Activated B cell treated with CpG ODN at 0.5 μM for 24 hours (primary cell): ENCODE data around the gene LGR6. TPM values are rescaled to one million over a fixed set of nuclear protein-coding genes. Genes with fewer than 3 reads are reported as not detected.

Experiments
- ATAC-seq: fragments of 200-7000 bp; cut with Tn5 transposase; one replicate; pipeline ENCODE4 v1.10.0; 2021; ENCODE audit warnings: low read depth, mild to moderate bottlenecking, moderate library complexity
- CTCF ChIA-PET: fragments of 350-600 bp; sonication (Branson Sonifier 250); formaldehyde crosslinking; loops from one replicate; lab custom pipeline; 2021; ENCODE audit warnings: antibody characterized with exemption; lab: Charles Lee
- POLR2A ChIA-PET: fragments of 350-600 bp; sonication (Branson Sonifier 250); formaldehyde crosslinking; loops from one replicate; lab custom pipeline; 2021; ENCODE audit warnings: antibody characterized with exemption; lab: Charles Lee
- DNase-seq: peaks from one replicate; pipeline ENCODE4 v3.0.0; 2022
- H3K27ac Mint-ChIP-seq: one replicate; pipeline ENCODE4 v1.8.0; 2020; ENCODE audit warnings: mixed read lengths
- H3K27me3 Mint-ChIP-seq: one replicate; pipeline ENCODE4 v1.8.0; 2021; ENCODE audit warnings: mixed read lengths
- H3K36me3 Mint-ChIP-seq: one replicate; pipeline ENCODE4 v1.8.0; 2021; ENCODE audit warnings: low read depth, mixed read lengths
- H3K4me1 Mint-ChIP-seq: one replicate; pipeline ENCODE4 v1.8.0; 2021; ENCODE audit warnings: mixed read lengths
- H3K4me3 Mint-ChIP-seq: one replicate; pipeline ENCODE4 v1.8.0; 2020; ENCODE audit warnings: mild to moderate bottlenecking, mixed read lengths
- H3K9me3 Mint-ChIP-seq: one replicate; pipeline ENCODE4 v1.8.0; 2020; ENCODE audit warnings: mixed read lengths
- intact Hi-C: fragments of 100-400 bp; cut with micrococcal nuclease; formaldehyde crosslinking; loops from one replicate; pipeline ENCODE4 v1.15.1; 2024
- total RNA-seq: library from RNA; stranded (reverse); gene quantifications from 2 replicates; pipeline ENCODE4 v1.2.3, GENCODE V29; 2022
- TF ChIP-seq, protein P1 (sequence below): fragments of 200-600 bp; IDR thresholded peaks from one replicate; pipeline ENCODE4 v1.8.0; 2022; ENCODE audit warnings: antibody characterized with exemption, mild to moderate bottlenecking

LGR6 gene
- total RNA-seq, 1 donor from 2014 or later: not detected

DNA sequence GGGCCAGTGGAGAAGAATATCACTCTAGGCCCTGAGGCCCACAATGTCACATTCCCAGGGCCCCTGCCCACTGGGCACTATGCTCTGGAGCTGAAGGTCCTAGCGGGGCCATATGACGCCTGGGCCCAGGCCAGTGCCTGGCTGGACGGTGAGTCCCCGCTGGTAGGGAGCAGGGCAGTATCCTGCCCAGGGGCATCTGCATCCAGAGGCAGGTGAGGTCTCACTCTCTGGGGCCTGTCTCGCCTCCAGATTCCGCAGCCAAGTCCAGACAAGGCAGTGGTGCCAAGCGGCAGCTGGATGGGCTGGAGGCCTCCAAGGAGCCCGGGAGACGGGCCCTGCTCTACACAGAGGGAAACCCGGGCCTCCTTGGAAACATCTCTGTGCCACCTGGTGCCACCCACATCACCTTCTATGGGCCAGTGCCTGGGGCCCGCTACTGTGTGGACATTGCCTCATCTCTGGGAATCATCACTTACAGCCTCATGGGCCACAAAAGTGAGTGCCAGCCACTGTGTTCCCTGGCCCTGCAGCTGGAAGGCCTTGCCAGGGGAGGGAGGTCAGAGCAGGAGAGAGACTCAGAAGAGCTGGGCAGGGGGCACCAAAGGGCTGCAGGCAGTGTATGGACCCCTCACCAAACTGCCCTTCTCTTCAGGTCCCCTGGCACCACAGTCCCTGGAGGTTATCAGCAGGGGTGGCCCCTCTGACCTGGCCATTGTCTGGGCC lies 22.1 kb upstream of the LGR6 start:
- Mint-ChIP-seq H3K4me1 (peaks cover under 1% of the 10 kb centered on the region), H3K27me3 (peaks cover 1% of the 10 kb centered on the region), H3K4me3 (no peak overlapping the region), H3K27ac (no peak overlapping the region), H3K9me3 (no peaks in the 10 kb centered on the region), H3K36me3 (no peaks in the 10 kb centered on the region)
- ChIA-PET POLR2A (no interaction called here), CTCF (no interaction called here)
- intact Hi-C loops: no loop called here
- TF ChIP-seq, protein P1, sequence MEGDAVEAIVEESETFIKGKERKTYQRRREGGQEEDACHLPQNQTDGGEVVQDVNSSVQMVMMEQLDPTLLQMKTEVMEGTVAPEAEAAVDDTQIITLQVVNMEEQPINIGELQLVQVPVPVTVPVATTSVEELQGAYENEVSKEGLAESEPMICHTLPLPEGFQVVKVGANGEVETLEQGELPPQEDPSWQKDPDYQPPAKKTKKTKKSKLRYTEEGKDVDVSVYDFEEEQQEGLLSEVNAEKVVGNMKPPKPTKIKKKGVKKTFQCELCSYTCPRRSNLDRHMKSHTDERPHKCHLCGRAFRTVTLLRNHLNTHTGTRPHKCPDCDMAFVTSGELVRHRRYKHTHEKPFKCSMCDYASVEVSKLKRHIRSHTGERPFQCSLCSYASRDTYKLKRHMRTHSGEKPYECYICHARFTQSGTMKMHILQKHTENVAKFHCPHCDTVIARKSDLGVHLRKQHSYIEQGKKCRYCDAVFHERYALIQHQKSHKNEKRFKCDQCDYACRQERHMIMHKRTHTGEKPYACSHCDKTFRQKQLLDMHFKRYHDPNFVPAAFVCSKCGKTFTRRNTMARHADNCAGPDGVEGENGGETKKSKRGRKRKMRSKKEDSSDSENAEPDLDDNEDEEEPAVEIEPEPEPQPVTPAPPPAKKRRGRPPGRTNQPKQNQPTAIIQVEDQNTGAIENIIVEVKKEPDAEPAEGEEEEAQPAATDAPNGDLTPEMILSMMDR: no peak
- DNase-seq (no peak), ATAC-seq (no peak)

DNA sequence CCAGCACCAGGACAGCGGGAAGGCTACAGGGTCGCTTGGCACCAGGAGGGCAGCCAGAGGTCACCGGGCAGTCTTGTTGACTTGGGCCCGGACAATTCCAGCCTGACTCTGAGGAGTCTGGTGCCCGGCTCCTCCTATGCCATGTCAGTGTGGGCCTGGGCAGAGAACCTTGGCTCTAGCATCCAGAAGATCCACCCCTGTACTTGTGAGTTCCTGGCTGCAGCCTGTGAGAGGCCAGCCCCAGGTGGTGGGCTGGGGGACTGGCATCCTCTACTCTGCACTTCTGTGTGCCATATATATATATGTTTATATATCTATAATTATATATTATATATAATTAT lies 21.6 kb upstream of the LGR6 start:
- Mint-ChIP-seq H3K27me3 (peaks cover 1% of the 10 kb centered on the region), H3K36me3 (no peaks in the 10 kb centered on the region), H3K4me3 (no peak overlapping the region), H3K27ac (no peak overlapping the region), H3K9me3 (no peaks in the 10 kb centered on the region), H3K4me1 (no peaks in the 10 kb centered on the region)
- POLR2A ChIA-PET: no interaction called here
- intact Hi-C loops: no loop called here
- CTCF ChIA-PET: no interaction called here
- DNase-seq (no peak), ATAC-seq (no peak)
- TF ChIP-seq, protein P1: no peak

DNA sequence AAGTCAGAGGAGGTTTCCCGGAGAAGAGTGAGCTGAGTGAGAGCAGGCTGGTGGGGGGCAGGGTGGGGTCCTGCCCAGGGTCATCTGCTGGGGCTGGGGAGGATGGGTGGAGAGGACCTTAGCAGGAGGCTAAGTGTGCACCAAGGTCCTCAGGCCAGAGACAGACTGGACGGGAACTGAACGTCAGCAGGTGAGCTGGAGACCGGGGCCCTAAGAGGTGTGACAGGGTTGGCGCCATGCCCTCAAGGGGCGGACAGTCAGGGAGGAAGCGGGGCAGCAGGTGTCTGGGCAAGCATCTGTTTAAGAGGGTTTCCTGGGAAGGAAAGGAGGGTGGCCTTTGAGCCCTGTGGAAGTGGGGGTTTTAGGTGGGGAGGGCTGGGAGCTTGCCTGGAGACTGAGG lies 19.6 kb upstream of the LGR6 start:
- TF ChIP-seq, protein P1: no peak
- H3K4me1 Mint-ChIP-seq: no peaks in the 10 kb centered on the region
- no peaks in the 10 kb centered on the region for H3K27me3 Mint-ChIP-seq
- intact Hi-C loops: no loop called here
- DNase-seq: no peak
- ChIA-PET POLR2A (no interaction called here), CTCF (interaction anchor here (0.9 to 1.5 kb wide), 4 partner anchors 12 to 20 kb away, joined by 3 to 5 read pairs (median 4); no protein-coding TSS in a partner anchor)
- H3K27ac Mint-ChIP-seq: no peak overlapping the region
- no peak for ATAC-seq
- H3K36me3 Mint-ChIP-seq: no peaks in the 10 kb centered on the region
- H3K4me3 Mint-ChIP-seq: no peak overlapping the region
- no peaks in the 10 kb centered on the region for H3K9me3 Mint-ChIP-seq

GRCh38 chr1:202176949-202177927 lies 16.4 kb upstream of the LGR6 start:
- H3K4me1 Mint-ChIP-seq: peaks cover 2% of the 10 kb centered on the region
- H3K36me3 Mint-ChIP-seq: no peaks in the 10 kb centered on the region
- no peak overlapping the region for H3K4me3 Mint-ChIP-seq
- ChIA-PET CTCF (interaction anchor here (0.9 kb wide), 2 partner anchors 8 to 12 kb away, joined by 3 to 4 read pairs; no protein-coding TSS in a partner anchor), POLR2A (no interaction called here)
- ATAC-seq (no peak), DNase-seq (no peak)
- intact Hi-C loops: no loop called here
- no peak overlapping the region for H3K27ac Mint-ChIP-seq
- TF ChIP-seq, protein P1: no peak
- no peaks in the 10 kb centered on the region for H3K9me3 Mint-ChIP-seq
- H3K27me3 Mint-ChIP-seq: peaks cover 4% of the 10 kb centered on the region
